Osteocyte (in vitro differentiated cells): ENCODE measurements around the gene PPP1R9A. TPM values are rescaled to one million over a fixed set of nuclear protein-coding genes. Genes with fewer than 3 reads are reported as not detected.

Source experiments
- DNase-seq: peaks from one replicate; pipeline ENCODE4 v3.0.0; 2021; ENCODE audit warnings: mixed read lengths; ENCODE audit not compliant: unreplicated experiment; ENCODE audit errors: extremely low spot score
- H3K27ac Mint-ChIP-seq: one replicate; pipeline ENCODE4 v1.8.0; 2021; ENCODE audit warnings: mild to moderate bottlenecking, mixed read lengths; ENCODE audit not compliant: unreplicated experiment
- H3K27me3 Mint-ChIP-seq: one replicate; pipeline ENCODE4 v1.8.0; 2021; ENCODE audit warnings: mixed read lengths; ENCODE audit not compliant: unreplicated experiment
- H3K36me3 Mint-ChIP-seq: one replicate; pipeline ENCODE4 v1.8.0; 2021; ENCODE audit warnings: mixed read lengths; ENCODE audit not compliant: unreplicated experiment
- H3K4me1 Mint-ChIP-seq: one replicate; pipeline ENCODE4 v1.8.0; 2021; ENCODE audit warnings: mixed read lengths; ENCODE audit not compliant: unreplicated experiment
- H3K4me3 Mint-ChIP-seq: one replicate; pipeline ENCODE4 v1.8.0; 2021; ENCODE audit warnings: mild to moderate bottlenecking, moderate library complexity, mixed read lengths; ENCODE audit not compliant: unreplicated experiment
- H3K9me3 Mint-ChIP-seq: one replicate; pipeline ENCODE4 v1.8.0; 2021; ENCODE audit warnings: mixed read lengths; ENCODE audit not compliant: unreplicated experiment
- total RNA-seq: library from RNA; stranded (reverse); gene quantifications from 2 replicates; pipeline ENCODE4 v1.2.1, GENCODE V29; 2021
- TF ChIP-seq, protein P1 (sequence below): fragments of 200-600 bp; sonication (generic); IDR thresholded peaks from 2 replicates; pipeline ENCODE4 v1.5.0; 2021; ENCODE audit warnings: antibody characterized with exemption, mild to moderate bottlenecking, moderate library complexity

PPP1R9A gene
- total RNA-seq, 1 donor from 2014 or later: 3.4 TPM

DNA sequence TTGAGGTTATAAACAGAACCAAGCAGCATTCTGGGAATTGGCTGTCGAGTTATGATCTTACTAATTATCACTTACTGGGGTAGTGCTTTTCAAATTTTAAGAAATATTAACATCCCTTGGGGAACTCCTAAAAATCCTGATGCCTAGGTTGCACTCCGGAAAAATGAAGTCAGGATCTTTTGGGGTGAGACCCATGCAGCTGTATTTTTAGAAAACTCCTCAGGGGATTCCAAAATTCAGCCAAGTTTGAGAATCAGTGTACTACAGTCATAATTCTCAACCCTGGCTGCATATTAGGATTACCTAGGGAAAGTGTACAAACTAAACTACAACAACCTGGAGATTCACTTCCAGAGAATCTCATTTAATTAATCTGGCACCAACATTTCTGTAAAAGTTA, 17.2 kb upstream of the PPP1R9A start:
- no peaks in the 10 kb centered on the region for H3K9me3 Mint-ChIP-seq
- no peaks in the 10 kb centered on the region for H3K4me1 Mint-ChIP-seq
- no peaks in the 10 kb centered on the region for H3K36me3 Mint-ChIP-seq
- no peak overlapping the region for H3K27ac Mint-ChIP-seq
- H3K27me3 Mint-ChIP-seq: no peaks in the 10 kb centered on the region
- no peak for DNase-seq
- TF ChIP-seq, protein P1, sequence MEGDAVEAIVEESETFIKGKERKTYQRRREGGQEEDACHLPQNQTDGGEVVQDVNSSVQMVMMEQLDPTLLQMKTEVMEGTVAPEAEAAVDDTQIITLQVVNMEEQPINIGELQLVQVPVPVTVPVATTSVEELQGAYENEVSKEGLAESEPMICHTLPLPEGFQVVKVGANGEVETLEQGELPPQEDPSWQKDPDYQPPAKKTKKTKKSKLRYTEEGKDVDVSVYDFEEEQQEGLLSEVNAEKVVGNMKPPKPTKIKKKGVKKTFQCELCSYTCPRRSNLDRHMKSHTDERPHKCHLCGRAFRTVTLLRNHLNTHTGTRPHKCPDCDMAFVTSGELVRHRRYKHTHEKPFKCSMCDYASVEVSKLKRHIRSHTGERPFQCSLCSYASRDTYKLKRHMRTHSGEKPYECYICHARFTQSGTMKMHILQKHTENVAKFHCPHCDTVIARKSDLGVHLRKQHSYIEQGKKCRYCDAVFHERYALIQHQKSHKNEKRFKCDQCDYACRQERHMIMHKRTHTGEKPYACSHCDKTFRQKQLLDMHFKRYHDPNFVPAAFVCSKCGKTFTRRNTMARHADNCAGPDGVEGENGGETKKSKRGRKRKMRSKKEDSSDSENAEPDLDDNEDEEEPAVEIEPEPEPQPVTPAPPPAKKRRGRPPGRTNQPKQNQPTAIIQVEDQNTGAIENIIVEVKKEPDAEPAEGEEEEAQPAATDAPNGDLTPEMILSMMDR: no peak
- H3K4me3 Mint-ChIP-seq: no peak overlapping the region

DNA sequence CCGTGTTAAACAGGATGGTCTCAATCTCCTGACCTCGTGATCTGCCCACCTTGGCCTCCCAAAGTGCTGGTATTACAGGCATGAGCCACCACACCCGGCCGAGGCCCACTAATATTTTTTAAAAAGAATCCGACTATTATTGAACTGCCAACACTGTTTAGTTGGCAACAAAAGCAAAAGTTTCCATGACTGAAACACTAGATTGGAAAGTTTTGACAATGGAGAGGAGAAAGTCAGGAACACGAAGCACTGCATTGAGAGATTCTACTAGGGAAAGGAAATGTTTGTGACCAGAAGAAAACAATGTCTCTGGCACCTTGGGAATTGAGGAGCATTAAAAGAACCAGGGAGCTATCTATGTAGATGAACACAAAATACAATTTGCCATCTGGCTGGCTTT, 13.7 kb upstream of the PPP1R9A start:
- DNase-seq: no peak
- Mint-ChIP-seq H3K9me3 (no peaks in the 10 kb centered on the region), H3K4me1 (no peaks in the 10 kb centered on the region), H3K27ac (no peak overlapping the region), H3K36me3 (no peaks in the 10 kb centered on the region), H3K27me3 (no peaks in the 10 kb centered on the region), H3K4me3 (no peak overlapping the region)
- TF ChIP-seq, protein P1: no peak

DNA sequence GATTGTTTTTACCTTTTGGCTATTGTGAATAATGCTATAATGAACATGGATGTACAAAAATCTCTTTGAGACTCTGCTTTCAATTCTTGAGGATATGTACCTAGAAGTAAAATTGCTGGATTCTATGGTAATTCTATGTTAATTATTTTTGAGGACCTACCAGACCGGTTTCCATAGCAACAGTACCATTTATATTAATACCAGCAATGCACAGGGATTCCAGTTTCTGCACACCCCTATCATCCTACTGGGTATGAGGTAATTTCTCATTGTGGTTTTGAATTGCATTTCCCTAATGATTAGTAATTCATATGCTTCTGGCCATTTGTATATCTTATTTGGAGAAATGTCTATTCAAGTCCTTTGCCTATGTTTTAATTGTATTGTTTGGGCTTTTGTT, 9.9 kb upstream of the PPP1R9A start:
- Mint-ChIP-seq H3K9me3 (no peaks in the 10 kb centered on the region), H3K4me1 (no peaks in the 10 kb centered on the region), H3K36me3 (no peaks in the 10 kb centered on the region), H3K4me3 (no peak overlapping the region), H3K27me3 (no peaks in the 10 kb centered on the region), H3K27ac (no peak overlapping the region)
- TF ChIP-seq, protein P1: no peak
- no peak for DNase-seq

DNA sequence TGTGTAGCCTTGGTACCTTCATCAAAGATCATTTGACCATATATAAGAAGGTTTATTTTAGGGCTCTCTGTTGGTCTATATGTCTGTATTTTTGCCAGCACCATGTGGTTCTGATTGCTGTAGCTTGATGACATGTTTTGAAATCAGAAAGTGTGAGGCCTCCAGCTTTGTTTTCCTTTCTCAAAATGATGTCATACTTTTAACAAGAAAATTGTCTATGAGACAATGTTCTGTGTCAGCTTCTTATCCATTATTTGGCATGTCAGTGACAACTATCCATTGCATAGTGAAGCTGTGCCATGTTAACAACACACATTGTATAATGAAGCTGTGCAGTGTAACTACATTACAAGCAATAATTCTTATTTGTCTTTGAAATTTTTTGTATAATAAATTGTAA, 9.1 kb upstream of the PPP1R9A start:
- no peaks in the 10 kb centered on the region for H3K4me1 Mint-ChIP-seq
- H3K27ac Mint-ChIP-seq: no peak overlapping the region
- H3K36me3 Mint-ChIP-seq: no peaks in the 10 kb centered on the region
- H3K4me3 Mint-ChIP-seq: no peak overlapping the region
- DNase-seq: no peak
- no peaks in the 10 kb centered on the region for H3K27me3 Mint-ChIP-seq
- TF ChIP-seq, protein P1: no peak
- no peaks in the 10 kb centered on the region for H3K9me3 Mint-ChIP-seq

DNA sequence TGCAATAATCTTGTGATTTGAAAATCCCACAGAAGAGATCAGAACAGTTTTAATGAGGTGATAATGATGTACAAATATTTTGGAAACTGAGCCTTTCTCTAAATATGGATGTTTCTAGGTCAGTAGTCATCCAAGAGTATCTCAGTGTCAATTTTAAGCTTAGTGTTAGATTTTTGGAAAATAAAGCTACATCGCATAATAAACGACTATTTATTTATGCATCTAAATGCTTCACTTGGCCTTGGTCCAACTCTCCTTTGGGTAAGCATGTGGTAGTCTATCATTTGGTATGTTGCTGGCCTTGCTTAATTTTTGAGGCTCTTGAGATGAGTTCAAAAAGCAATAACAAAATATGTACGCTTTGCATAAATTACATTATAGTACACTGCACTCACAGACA, 5.4 kb upstream of the PPP1R9A start:
- H3K27me3 Mint-ChIP-seq: no peaks in the 10 kb centered on the region

More for the DNA sequence above, 5.4 kb upstream of the PPP1R9A start:
- Mint-ChIP-seq H3K4me1 (no peaks in the 10 kb centered on the region), H3K9me3 (no peaks in the 10 kb centered on the region), H3K36me3 (no peaks in the 10 kb centered on the region), H3K27ac (no peak overlapping the region), H3K4me3 (no peak overlapping the region)
- TF ChIP-seq, protein P1: no peak
- DNase-seq: no peak
